Activated effector memory CD4-positive, alpha-beta T cell treated with anti-CD3 and anti-CD28 coated beads, Interleukin-2, amount 50 U/mL, for 16 hours (primary cell): ENCODE measurements around the gene BCL11B.
A peak's percentile ranks its signal among the peaks of the same experiment; 100 is the strongest.

Source experiments
- DNase-seq: peaks from one replicate; pipeline ENCODE4 v3.0.0-alpha.2; 2020

Gene BCL11B

DNA sequence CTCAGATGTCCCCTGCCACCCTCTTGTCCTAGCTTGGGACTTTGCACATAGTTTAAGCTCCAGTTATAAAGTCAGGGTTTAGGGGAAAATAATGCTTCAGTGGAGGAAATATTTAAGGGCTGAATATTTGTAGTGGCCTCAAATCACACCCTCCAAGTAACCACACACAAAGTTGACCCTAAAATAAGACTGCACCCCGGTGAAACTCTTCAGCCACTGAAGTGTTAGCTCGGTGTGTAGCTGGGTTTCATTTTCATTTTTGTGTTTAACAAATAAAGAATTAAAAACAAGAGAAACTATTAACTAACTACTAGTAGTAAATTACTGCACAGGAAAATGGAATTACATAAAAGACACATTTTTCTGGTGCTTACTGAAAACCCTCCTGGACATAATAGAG lies 14.8 kb upstream of the BCL11B start:
- no peak for DNase-seq

DNA sequence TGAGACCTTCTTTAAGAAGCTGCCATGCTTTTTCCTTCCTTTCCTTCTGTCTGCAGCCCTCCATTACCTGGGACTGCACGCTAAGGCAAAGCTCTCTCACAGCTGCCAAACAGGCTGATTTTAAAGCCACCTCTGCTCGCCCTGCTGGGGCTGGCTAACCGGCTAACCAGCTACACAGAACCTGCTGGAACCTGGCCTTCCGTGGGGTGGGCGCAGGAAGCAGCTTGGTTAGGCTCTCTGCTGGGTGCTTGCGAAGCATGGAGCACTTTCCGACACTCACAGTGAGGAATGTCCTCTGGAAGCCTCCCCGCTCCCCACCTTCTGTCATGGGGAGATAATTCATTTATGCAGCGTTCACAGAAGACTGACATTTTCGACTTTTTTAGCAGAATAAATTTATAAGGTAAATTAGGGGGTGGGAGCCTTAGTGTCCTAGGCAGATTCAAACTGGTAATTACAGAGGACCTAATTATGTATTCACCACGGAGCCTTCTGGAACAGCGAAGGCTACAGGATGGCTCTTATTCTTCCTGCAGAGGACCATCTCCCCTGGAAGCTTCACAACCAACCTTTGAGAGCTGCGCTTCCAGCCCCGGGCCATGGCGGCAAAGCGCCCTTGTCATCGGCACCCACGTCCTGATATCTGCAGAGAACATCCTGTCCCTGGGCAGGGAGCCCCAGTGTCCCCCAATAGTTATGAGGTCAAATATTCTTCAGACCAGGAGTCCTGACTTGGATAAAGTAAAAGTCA lies 12.4 kb upstream of the BCL11B start:
- no peak for DNase-seq

DNA sequence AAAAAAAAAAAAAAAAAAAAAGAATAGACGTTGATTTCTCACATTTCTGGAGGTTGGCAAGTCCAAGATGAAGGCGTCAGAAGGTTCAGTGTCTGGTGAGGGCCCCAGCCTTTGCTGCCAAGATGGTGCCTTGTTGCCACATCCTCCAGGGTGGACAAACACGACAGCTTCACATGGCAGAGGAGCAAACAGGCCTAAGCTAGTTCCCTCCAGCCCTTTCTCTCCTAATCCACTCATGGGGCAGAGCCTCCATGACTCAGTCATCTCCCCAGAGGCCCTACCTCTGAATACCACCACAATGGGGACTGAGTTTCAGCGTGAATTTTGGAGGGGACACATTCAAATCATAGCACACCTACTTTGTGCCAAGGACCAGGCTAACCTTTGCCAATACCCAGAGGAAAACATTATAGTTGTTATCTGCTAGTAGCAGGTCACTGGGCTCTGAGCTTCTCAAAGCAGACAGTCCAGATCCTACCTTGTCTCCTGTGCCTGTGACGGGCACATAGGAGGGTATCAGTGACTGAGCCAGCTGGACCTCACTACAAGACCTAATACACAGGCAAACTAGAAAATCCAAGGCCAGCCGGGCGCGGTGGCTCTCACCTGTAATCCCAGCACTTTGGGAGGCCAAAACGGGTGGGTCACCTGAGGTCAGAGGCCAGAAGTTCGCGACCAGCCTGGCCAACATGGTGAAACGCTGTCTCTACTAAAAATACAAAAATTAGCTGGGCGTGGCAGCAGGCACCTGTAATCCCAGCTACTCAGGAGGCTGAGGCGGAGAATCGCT lies 10.5 kb upstream of the BCL11B start:
- DNase-seq, result no peak

DNA sequence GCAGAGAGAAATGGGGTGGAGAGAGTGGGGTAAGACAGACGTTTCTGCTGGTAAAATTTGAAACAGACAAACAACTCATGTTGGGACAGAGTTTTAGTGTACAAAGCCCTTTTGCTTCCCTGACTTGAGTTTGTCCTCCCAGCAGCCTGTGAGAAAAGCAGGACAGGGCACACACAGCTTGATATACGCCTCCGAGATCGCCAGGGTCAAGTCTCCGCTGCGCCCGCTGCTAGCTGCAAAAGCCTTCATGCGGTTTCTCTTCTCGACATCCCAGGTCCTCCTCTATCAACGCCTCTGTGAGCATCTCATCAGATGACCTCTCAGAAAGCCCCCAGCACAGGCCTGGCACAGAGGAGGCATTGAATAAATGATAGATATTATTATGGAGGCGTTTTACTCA lies 9.4 kb upstream of the BCL11B start:
- DNase-seq, result no peak

DNA sequence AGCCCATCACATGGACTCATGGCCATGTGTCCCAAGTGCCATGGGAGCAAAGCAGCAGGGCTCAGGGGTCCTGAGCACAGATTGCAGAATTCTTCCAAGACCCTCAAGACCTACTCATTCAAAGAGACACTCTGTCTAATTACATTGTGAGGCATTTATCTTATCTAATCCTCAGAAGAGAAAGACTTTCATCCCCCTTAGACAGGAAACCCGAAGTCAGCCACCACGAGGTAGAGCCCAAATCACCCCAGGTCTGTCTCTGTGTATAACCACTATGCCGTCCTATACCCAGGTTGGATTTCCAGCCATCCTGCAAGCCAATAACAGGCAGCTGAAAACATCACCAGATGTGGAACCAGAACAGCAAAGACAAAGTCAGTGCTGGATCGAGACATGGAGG lies 8.9 kb upstream of the BCL11B start:
- DNase-seq, result no peak

DNA sequence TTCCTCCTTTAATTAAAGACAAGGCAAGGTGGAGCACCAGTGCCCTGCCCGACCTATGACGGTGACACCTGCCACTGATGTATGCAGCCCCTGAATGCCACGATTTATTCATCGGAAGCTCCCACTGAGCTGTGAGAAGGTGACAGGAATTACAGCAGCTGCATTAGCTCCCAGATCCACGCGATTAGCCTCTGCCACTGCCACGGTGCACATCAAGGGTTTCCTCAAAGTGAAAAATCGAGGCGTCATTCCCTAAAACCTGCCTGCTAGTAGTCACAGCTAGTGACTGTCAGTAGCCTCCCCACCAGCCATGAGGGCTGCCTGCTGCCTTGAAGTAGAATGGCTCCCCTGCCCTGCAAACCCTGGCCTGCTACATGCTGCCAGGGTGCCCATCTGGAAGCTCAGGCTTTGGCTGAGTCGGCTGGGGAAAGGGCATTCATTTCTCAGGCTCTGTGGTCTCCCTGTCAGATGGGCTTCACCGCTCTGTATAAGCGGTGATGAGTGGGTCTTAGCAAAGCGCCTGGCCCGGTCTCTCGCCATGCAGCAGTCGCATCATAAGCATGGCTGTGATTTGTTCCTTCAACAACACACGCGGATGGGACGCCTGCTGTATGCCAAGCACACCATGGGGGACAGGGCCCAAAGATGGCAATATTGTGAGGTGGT lies 8.2 kb upstream of the BCL11B start:
- DNase-seq, result no peak

DNA sequence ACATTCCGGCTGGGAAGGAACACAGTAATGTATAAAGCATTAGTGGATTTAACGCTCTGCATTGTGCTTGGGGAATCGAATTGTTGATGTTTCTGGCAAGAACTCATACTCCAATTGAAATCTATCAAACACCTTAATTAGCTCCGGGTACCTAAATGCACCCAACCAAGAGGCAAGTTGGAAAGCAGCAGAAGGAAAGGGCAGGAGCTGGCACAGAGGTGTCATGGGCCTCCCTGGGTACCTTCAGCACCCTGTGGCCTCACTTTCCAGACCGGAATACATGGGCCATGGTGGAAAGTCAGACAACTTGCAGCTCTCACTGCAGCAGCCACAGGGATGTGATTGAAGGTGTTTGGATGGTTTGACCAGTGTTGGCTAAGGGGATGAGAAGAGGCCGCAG lies 6.8 kb upstream of the BCL11B start:
- DNase-seq, result no peak

DNA sequence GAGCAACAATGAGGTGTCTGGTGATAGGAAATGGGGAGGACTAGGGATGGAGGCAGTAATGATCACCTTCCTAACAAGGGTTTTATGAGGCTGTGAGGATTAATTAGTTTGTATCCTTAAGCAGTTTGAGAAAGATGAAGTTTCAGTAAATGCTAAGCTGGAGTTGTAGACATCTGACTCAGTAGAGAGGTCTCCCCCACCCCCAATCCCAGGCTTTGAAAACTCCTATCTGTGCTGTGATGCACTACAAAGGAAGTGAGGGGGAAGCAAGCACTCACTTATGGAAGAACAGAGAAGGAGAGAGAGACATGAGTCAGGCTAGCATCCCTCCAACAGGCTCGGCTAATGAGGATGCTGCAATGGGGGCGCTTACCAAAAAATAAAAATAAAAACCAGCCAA lies 5.5 kb upstream of the BCL11B start:
- DNase-seq, result no peak

DNA sequence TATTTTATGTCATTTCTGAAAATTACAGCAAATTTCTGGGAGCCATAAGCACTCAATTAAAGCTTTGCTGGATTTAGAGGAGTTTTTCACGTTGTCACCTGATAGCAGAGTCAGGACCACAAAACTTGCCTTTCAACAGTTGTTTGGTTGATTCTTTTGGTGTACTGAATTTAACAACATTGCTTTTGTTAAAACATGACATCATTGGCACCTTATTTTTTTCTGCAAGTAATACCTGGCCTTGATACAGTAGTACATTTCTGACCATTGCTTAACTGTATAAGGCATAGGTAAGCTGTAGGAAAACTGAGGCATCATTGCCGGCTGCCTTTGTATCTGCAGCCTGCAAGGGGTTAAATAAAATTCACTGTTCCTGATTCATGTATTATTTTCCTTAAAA lies 4.5 kb upstream of the BCL11B start:
- DNase-seq, result no peak

DNA sequence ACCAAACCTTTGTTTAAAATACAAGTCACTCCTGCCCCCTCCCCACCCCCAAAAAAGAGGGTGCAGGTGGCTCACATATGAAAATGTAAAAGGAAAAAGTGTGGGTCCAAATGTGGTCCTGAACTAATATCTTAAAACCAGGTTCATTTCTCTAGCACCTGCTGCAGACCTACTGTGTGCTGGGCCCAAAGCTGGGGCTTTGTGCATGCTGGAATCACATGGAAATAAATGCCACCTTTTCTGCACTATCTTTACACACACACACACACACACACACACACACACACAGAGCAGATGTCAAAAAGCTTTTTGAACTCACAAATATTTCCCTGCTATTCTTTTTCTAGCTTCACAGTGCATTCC lies 3.2 kb upstream of the BCL11B start:
- no peak for DNase-seq

DNA sequence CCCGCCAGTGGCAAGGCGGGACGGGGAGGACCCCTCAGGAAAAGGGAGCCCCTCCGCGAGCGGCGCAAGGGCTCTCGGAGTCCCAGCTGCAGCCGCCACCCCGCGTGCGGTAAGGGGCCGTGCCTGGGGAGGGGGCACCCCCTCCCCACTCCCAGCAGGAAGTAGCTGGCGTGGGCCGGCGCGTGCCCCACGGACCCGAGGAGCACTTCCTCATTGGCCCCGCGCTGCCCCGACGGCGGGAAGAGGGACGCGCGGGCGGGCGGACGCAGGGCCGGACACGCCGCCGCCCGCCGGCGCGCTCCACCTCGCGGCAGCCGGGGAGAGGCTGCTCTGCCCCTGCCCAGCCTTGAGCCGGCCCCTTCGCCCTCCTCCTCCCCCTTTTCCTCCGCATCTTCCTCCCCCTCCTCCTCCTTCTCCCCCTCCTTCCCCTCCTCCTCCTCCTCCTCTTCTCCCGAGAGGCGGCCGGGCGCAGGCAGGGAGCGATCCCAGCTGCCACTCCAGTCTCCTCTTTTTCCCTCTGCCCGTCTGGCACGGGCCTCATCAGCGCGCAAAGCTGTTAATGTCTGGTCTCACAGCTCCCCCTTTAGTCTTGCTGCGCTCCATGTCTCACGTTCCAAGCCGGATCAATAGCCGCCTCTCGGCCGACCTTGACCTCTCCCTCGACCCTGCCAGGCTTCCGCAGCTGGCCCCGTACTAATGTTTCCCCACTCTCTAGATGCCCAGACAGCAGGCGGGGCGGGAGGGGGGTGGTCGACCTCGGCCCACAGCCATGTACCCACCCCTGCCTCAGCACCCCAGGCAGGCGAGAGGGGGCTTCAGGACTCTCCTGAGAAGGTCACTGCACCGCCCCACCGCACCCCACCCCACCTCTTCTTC lies 2.6 kb upstream of the BCL11B start:
- DNase-seq, result peak; percentile 84

DNA sequence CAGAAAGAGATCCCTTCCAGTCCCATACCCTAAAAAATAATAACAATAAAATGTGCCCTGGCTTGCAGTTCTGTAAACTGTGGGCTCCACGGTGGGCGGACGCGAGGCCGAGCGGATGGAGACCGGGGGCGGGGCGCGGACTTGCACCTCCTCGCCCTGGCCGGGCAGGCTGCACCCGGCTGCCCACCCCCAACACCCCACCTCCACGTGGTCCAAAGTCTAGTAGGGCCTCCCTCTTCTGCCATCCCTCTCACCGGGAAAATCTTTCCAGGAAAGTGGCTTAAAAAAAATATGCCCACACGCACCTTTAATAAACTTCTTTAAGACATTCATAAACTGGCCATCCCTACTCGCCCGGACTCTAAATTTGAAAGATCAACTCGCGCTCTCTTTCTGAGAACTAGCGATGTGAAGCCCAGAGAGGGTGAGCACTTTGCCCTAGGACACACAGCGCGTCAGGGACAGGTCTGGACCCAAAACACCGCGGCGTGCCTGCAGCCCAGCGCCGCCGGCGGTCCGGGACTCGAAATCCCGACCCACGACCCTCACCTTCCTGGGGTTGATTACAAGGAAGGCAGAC lies 1.9 kb upstream of the BCL11B start:
- no peak for DNase-seq

DNA sequence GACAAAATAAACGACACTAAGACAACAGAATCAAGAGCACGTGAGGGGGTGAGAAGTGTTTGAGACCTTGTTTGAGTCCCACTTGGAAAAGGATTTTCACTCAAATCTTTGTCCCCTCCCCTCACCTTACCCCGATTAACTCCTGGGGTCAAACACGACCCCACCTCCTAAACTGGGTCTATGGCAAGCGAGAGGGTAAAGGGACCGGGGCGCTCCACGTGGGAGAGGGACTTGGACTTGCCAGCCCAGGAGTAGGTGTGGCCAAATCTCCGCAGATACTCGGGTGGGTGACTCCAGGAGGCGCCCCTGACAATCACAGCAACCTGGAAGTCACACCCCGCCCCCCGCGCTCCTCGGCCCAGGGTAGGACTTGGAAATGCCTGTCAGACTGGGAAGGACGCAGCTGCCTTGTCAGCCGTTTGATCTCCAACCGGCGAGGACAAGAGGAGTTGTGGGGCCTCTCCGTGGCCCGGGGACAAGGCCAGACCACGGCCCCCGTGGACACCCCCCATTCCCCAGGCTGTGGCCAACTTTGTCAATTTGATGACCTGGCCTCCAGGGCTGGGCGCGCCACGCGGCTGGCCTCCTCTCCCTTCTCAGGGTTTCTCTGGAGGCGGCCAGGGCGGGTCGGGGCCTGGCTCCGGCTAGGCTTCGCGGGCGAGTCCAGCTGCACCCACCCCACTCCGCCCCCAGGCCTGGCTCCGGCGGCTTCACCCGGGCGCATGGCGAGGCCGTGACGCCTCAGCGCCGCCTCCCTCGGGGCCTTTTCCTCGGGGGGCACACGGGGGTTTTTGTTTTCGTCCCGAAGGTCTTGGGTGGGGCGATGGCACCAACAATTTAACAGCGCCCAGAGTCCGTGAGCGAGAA lies 1.1 kb upstream of the BCL11B start:
- DNase-seq, result peak; percentile 83

DNA sequence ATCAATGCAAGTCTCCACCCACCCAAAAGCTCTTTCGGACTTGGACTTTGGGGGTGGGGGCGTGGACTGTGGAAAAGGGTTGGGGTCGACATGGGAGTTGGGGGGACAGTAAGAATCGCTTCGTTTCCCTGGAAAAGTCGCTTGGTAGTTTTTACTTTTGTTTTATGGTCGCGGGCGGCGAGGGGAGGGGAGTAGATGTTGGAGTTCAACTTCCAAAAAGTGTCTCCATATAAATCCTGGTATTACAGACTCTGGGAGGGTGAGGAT lies 568 bp upstream of the BCL11B start:
- DNase-seq, result no peak

DNA sequence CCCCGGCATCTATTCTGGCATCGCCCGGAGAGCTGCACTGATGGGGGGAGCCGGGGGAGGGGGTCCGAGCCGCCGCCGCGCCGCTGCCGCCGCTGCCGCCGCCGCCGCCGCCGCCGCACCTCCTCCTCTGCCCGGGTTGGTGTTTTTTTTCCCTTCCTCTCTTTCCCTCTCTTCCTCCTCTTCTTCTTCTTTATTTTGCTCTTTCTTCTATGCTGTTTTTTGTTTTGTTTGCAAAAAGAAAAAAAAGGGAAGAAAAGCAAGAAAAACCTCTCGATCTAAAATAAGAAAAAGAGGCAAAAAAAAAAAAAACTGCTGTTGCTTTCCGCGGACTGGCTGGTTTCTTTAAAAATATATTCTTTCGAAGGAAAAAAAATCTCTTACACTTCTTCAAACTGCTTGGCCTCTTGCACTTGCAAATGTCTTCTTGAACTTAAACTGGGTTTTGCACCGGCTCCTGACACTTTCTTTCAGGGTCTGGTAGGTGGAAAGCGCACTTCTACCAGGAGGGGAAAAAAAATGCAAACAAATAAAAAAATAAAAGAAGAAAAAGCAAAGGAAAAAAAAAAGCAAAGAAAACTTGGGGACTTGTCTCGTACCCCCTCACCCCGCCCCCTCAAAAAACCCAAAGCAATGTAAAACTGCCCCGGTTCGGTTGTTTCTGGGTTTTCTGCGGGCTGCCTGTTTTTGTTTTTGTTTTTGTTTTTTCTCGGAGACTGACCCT lies 616 bp downstream of the BCL11B start:
- DNase-seq, result no peak

DNA sequence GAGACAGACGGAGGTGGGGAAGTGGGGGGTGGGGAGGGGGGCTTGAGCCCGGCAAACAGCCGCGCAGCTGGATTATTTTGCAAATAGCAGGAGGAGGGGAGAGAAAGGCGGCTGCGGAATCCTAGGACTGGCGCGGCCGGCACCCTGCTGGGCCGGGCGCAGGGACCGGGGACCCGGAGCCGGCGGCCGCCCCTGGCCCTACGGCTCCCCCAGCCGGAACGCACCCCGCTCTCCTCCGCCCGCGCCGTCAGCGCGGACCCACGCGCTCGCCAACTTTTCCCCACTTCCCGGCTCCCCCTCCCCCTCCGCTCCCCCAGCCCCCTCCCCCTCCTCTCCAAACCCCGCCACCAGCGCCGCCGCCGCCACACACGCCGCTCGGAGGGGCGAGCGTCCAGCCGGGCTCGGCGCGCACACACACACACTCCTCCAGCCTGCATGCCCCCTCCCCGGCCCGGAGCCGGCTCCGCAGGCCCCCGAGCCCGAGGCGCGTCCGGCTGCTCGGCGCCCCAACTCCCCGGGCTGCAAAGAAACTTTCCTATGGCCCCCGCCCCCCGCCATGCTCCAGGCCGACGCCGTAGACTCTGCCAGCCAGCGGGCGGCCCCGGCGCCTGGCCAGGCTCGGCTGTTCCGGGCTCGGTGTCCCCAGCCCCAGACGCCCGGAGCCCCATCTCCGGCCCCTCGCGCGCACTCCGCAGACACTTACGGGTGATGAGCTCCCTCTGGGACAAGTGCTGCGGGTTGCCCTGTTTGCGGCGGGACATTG lies 1.4 kb downstream of the BCL11B start:
- DNase-seq, result peak; percentile 81

DNA sequence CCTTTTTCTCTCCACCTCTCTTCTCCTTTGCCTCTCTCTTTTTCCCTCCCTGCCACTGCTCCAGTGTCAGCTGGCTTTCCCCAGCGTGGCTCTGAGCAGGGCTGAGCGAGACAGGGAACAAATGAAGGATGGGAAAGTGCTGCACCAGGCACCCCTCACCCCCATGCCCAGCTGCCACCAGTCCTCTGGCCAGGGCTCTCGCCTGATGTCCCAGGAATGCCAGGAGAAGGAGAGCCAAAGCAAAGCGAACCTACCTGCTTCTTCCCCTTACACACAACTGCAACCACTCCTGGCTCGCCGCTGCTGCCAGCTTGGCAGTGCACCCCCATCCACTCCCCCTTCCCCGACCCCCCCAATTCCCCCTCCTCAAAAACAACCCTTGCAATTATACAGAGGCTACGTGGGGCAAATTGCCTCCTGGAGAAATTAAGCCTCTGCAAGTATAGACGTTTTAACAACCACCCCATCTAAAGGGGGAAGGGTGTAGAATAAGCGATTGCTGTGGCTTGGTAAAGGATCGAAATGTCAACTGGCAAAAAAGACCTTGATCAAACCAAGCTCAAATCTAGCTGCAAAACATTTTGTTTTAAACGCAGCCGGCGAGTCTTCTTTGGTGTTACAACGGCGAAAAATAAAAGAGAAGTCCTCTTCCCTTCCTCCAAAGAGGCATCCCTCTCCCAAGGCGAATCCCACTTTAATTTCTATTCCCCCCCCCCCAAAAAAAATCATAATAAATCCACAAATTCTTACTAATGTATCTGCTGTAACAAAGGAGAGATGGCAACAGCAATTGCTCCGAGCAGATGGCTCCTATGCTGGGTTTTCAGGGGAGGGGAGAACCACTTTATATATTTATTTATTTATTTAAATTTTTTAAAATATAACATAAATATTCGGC lies 2.9 kb downstream of the BCL11B start:
- DNase-seq, result peak; percentile 69

DNA sequence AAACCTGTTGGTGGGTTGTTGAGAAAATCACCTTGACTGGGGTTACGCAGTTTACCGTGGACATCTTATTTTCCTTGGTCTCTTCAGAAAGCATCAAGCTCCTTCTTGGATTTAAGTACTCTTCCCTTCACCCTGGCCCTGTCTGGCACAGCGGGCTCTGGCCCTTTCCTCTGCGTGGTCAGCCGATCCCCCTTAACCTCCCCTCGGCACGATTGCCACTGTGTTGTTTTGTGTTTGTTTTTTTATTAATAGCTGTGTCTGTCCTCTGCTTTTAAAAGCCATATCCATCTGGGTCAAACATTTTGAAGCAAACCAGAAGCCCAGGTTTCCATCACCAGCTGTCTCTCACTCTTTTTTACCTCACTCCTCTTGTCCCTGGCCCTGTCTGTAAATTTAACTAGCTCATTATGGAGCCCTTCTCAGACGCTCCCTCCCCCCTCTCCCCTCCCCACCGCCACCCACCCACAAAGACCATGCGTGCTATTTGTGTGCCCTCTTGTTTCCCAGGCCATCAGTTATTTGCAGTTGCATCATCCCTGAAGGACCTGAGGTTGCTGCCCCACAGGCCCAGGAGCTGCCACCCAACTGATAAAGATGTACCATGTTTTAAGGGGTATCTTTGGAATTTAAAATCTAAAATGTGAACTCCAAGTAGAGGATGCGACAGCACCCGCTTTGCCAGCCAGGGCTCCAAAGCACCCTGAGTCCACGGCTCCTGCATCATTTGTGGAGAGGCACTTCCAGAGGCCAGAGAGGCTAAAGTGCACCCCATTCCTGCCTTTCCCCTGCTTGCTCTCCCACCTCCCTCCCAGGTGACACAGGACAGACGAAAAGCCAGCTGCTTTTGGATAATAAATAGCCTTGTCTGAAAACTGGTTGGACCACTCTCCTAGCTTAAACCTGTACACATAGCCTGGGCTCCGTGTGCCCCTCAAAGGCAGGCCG lies 3.9 kb downstream of the BCL11B start:
- DNase-seq, result peak; percentile 76
